ENCODE results near the gene FAHD2A.

Gene FAHD2A

GRCh38 chr2:95366514-95366913 lies 36.0 kb upstream of the FAHD2A start:
- Histone ChIP-seq H3K4me2 (ENCODE audit: low read depth, low read length, poor library complexity, severe bottlenecking) (no peak overlapping the region), H3K27me3 (ENCODE audit: insufficient read depth, low read length, poor library complexity, severe bottlenecking) (no peaks in the 10 kb centered on the region), H3K9me3 (ENCODE audit: insufficient read depth, low read depth, low read length) (no peaks in the 10 kb centered on the region), H3K9me2 (replicated peaks; ENCODE audit: low read depth, low read length) (no peaks in the 10 kb centered on the region), H3K36me3 (ENCODE audit: insufficient read depth, low read length) (no peaks in the 10 kb centered on the region), H3K4me3 (ENCODE audit: low read length, poor library complexity, severe bottlenecking) (no peak overlapping the region), H3F3A (ENCODE audit: low read depth) (no peaks in the 10 kb centered on the region), H3K4me1 (ENCODE audit: insufficient read depth, low read length, poor library complexity, severe bottlenecking) (no peaks in the 10 kb centered on the region), H3K79me2 (ENCODE audit: insufficient read depth, low read length) (no peaks in the 10 kb centered on the region), H4K20me1 (ENCODE audit: insufficient read depth, low read length, poor library complexity, severe bottlenecking) (no peaks in the 10 kb centered on the region), H3K9ac (ENCODE audit: low read depth, low read length, poor library complexity, severe bottlenecking) (no peak overlapping the region), H2AFZ (ENCODE audit: low read length) (no peak overlapping the region)
- no peak for TF ChIP-seq EZH2phosphoT487 (IDR thresholded peaks at IDR 0.05; ENCODE audit: borderline replicate concordance)

- Histone ChIP-seq H3K4me1 (ENCODE audit: insufficient read depth, low read length, poor library complexity, severe bottlenecking) (no peaks in the 10 kb centered on the region), H3K36me3 (ENCODE audit: insufficient read depth, low read length) (no peaks in the 10 kb centered on the region), H3F3A (ENCODE audit: low read depth) (no peaks in the 10 kb centered on the region), H3K27me3 (ENCODE audit: insufficient read depth, low read length, poor library complexity, severe bottlenecking) (no peaks in the 10 kb centered on the region), H3K4me2 (ENCODE audit: low read depth, low read length, poor library complexity, severe bottlenecking) (no peak overlapping the region), H3K9me2 (replicated peaks; ENCODE audit: low read depth, low read length) (no peaks in the 10 kb centered on the region), H4K20me1 (ENCODE audit: insufficient read depth, low read length, poor library complexity, severe bottlenecking) (no peaks in the 10 kb centered on the region), H3K4me3 (ENCODE audit: low read length, poor library complexity, severe bottlenecking) (no peak overlapping the region), H2AFZ (ENCODE audit: low read length) (no peak overlapping the region), H3K79me2 (ENCODE audit: insufficient read depth, low read length) (no peaks in the 10 kb centered on the region), H3K9me3 (ENCODE audit: insufficient read depth, low read depth, low read length) (no peaks in the 10 kb centered on the region), H3K9ac (ENCODE audit: low read depth, low read length, poor library complexity, severe bottlenecking) (no peak overlapping the region)
- no peak for TF ChIP-seq EZH2phosphoT487 (IDR thresholded peaks at IDR 0.05; ENCODE audit: borderline replicate concordance)
- no peak for TF ChIP-seq CTCF (conservative IDR thresholded peaks at IDR 0.05; ENCODE audit: low read length)
Observed at GRCh38 chr2:95372216-95372829, 30.2 kb upstream of the FAHD2A start.

GRCh38 chr2:95372845-95373244 lies 29.7 kb upstream of the FAHD2A start:
- Histone ChIP-seq H3K9me2 (replicated peaks; ENCODE audit: low read depth, low read length) (no peaks in the 10 kb centered on the region), H3K4me3 (ENCODE audit: low read length, poor library complexity, severe bottlenecking) (no peak overlapping the region)

More at GRCh38 chr2:95372845-95373244, 29.7 kb upstream of the FAHD2A start:
- TF ChIP-seq CTCF (conservative IDR thresholded peaks at IDR 0.05; ENCODE audit: low read length) (no peak), EZH2phosphoT487 (IDR thresholded peaks at IDR 0.05; ENCODE audit: borderline replicate concordance) (no peak)
- Histone ChIP-seq H3K4me2 (ENCODE audit: low read depth, low read length, poor library complexity, severe bottlenecking) (no peak overlapping the region), H3K9ac (ENCODE audit: low read depth, low read length, poor library complexity, severe bottlenecking) (no peak overlapping the region), H3K4me1 (ENCODE audit: insufficient read depth, low read length, poor library complexity, severe bottlenecking) (no peaks in the 10 kb centered on the region), H3K36me3 (ENCODE audit: insufficient read depth, low read length) (no peaks in the 10 kb centered on the region), H3F3A (ENCODE audit: low read depth) (no peaks in the 10 kb centered on the region), H3K9me3 (ENCODE audit: insufficient read depth, low read depth, low read length) (no peaks in the 10 kb centered on the region), H4K20me1 (ENCODE audit: insufficient read depth, low read length, poor library complexity, severe bottlenecking) (no peaks in the 10 kb centered on the region), H3K79me2 (ENCODE audit: insufficient read depth, low read length) (no peaks in the 10 kb centered on the region), H2AFZ (ENCODE audit: low read length) (no peak overlapping the region), H3K27me3 (ENCODE audit: insufficient read depth, low read length, poor library complexity, severe bottlenecking) (no peaks in the 10 kb centered on the region)

Data from Loucy (cell line).